GM12878 (cell line): Measurements from ENCODE around the gene TRIM54. TPM values are rescaled to one million over a fixed set of nuclear protein-coding genes. Genes with fewer than 3 reads are reported as not detected.
A peak's percentile ranks its signal among the peaks of the same experiment; 100 is the strongest.

ENCODE experiments used
- BACH1 ChIP-seq: fragments of 450-650 bp; IDR thresholded peaks from 2 replicates; pipeline ENCODE4 v1.6.1; 2017; ENCODE audit warnings: mild to moderate bottlenecking, borderline replicate concordance
- BRCA1 ChIP-seq: IDR thresholded peaks from 2 replicates; pipeline ENCODE4 v1.6.1; 2011; ENCODE audit warnings: low read depth, low read length, improper control_type of control experiment
- CBFB ChIP-seq: IDR thresholded peaks from 2 replicates; pipeline ENCODE4 v1.6.1; 2016; ENCODE audit warnings: antibody characterized with exemption, low read depth
- CUX1 ChIP-seq: IDR thresholded peaks from 2 replicates; pipeline ENCODE4 v1.6.1; 2012; ENCODE audit warnings: improper control_type of control experiment, low read depth, low read length; ENCODE audit not compliant: insufficient replicate concordance
- IKZF1 ChIP-seq: fragments of 450-650 bp; conservative IDR thresholded peaks from 2 replicates; pipeline ENCODE4 v1.6.1; 2017; ENCODE audit warnings: antibody characterized with exemption, mild to moderate bottlenecking
- MAX ChIP-seq: IDR thresholded peaks from 2 replicates; pipeline ENCODE4 v1.6.1; 2012; ENCODE audit warnings: low read depth, low read length, improper control_type of control experiment
- PAX5 ChIP-seq: IDR thresholded peaks from 2 replicates; pipeline ENCODE4 v1.6.1; 2011; ENCODE audit warnings: low read depth, low read length, borderline replicate concordance
- POLR2AphosphoS2 ChIP-seq: IDR thresholded peaks from 2 replicates; pipeline ENCODE4 v1.6.1; 2011; ENCODE audit warnings: low read depth, mild to moderate bottlenecking, low read length, improper control_type of control experiment, moderate library complexity
- RBBP5 ChIP-seq: fragments of 200-600 bp; sonication (generic); conservative IDR thresholded peaks from 2 replicates; pipeline ENCODE4 v1.6.1; 2016
- REST ChIP-seq: IDR thresholded peaks from 2 replicates; pipeline ENCODE4 v1.6.1; 2012; ENCODE audit warnings: mild to moderate bottlenecking, low read depth, low read length
- TARDBP ChIP-seq: IDR thresholded peaks from 2 replicates; pipeline ENCODE4 v1.6.1; 2016; ENCODE audit warnings: borderline replicate concordance
- WRNIP1 ChIP-seq: IDR thresholded peaks from 2 replicates; pipeline ENCODE4 v1.6.1; 2011; ENCODE audit warnings: low read depth, low read length, improper control_type of control experiment, borderline replicate concordance
- ZZZ3 ChIP-seq: IDR thresholded peaks from 2 replicates; pipeline ENCODE4 v1.6.1; 2011; ENCODE audit warnings: low read depth; ENCODE audit not compliant: control insufficient read depth, insufficient read length
- polyA plus RNA-seq, 11 experiments: library from polyadenylated mRNA; depleted of rRNA in 4 of 11; unstranded in 6 of 11; stranded (reverse) in 5 of 11; fragments of >200 nt; fragmentation: Nextera tagmentation in 4 of 11; fragmentation: Illumina TruSeq in 1 of 11; extraction: Ambion mirVana in 4 of 11; extraction: Trizol in 1 of 11; gene quantifications; 1 replicate in 1 of 11; 2 replicates in 10 of 11; pipeline versions ENCODE4 v1.2.1 to v1.2.3, GENCODE V29; 2011 to 2016; ENCODE audit warnings: inconsistent platforms in 2 of 11, missing spikeins in 2 of 11, low read depth in 1 of 11
- total RNA-seq, 4 experiments: library from RNA; depleted of rRNA in 3 of 4; stranded (reverse); fragments of >200 nt in 3 of 4; fragmentation: Illumina TruSeq in 1 of 4; extraction: Trizol in 1 of 4; gene quantifications; 2 replicates each; pipeline versions ENCODE4 v1.2.1 to v1.2.3, GENCODE V29; 2013 to 2021
- TF ChIP-seq, protein P1 (sequence below): fragments of 450-650 bp; IDR thresholded peaks from 2 replicates; pipeline ENCODE4 v1.6.1; 2017; ENCODE audit warnings: mild to moderate bottlenecking, moderate library complexity

TRIM54 gene
- total and polyA plus RNA-seq, 10 of the 15 experiments (the other 5 are each of a cell fraction or from before 2014, with no cell fraction given), result 0.03 to 0.08 TPM; not detected in 8

DNA sequence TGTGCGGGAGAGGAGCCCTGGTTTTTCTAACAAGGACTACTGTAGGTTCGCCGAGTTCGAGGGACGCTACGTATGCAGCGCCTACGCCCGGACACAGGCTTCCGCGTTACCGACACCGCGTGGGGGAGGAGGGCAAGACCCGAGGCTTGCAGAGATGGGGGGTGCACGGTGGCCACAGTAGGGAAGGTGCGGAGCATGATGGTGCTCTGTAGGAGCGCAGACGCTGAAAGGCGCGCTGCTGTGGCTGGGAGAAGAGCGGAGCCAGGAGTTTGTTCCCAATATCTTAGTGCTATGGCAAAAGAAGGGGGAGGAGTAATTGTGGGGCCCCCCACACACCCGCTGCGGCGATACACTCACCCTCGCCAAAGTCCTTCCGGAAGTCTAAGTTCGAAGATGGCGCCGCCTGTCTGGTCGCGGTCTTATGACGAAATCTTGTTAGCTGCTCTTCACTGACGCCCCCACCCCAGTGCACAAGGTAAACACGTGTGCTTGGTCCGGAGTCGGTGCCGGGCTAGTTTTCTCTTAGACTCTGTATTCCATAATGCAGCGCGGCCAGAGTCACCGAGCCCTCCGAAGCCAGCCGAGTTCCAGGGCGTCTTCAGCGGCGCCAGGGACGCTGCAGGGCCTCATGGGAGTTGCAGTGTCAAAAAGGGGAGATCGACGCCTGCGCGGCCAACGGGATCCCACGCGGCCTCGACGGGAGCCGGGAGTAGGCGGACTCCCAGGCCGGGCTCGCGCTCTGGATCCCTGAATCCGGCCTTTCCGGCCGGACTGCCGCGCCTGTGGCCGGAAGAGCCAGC lies 74.4 kb downstream of the TRIM54 start, which contains the start of gene GTF3C2 (continued):
- TF ChIP-seq REST (no peak), CBFB (peak; percentile 16; the same call in 1 of the 2 replicates), PAX5 (no peak), IKZF1 (peak; percentile 98), POLR2AphosphoS2 (peak; percentile 53; the same call in 1 of the 2 replicates), BACH1 (no peak), CUX1 (no peak), ZZZ3 (no peak), RBBP5 (no peak), BRCA1 (no peak), MAX (peak; percentile 96), WRNIP1 (no peak), TARDBP (peak; percentile 54; the same call in 1 of the 2 replicates)
- TF ChIP-seq, protein P1, sequence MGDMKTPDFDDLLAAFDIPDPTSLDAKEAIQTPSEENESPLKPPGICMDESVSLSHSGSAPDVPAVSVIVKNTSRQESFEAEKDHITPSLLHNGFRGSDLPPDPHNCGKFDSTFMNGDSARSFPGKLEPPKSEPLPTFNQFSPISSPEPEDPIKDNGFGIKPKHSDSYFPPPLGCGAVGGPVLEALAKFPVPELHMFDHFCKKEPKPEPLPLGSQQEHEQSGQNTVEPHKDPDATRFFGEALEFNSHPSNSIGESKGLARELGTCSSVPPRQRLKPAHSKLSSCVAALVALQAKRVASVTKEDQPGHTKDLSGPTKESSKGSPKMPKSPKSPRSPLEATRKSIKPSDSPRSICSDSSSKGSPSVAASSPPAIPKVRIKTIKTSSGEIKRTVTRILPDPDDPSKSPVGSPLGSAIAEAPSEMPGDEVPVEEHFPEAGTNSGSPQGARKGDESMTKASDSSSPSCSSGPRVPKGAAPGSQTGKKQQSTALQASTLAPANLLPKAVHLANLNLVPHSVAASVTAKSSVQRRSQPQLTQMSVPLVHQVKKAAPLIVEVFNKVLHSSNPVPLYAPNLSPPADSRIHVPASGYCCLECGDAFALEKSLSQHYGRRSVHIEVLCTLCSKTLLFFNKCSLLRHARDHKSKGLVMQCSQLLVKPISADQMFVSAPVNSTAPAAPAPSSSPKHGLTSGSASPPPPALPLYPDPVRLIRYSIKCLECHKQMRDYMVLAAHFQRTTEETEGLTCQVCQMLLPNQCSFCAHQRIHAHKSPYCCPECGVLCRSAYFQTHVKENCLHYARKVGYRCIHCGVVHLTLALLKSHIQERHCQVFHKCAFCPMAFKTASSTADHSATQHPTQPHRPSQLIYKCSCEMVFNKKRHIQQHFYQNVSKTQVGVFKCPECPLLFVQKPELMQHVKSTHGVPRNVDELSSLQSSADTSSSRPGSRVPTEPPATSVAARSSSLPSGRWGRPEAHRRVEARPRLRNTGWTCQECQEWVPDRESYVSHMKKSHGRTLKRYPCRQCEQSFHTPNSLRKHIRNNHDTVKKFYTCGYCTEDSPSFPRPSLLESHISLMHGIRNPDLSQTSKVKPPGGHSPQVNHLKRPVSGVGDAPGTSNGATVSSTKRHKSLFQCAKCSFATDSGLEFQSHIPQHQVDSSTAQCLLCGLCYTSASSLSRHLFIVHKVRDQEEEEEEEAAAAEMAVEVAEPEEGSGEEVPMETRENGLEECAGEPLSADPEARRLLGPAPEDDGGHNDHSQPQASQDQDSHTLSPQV, result no peak
